Measurements from ENCODE around the gene HMOX1. TPM values are rescaled to one million over a fixed set of nuclear protein-coding genes. Genes with fewer than 3 reads are reported as not detected.

HMOX1 gene
- total and polyA plus RNA-seq, 2 donors (not counting 3 experiments of a cell fraction or from before 2014, with no cell fraction given) = 41.1 to 69.1 TPM

GRCh38 chr22:35407362-35407761, 26.5 kb downstream of the HMOX1 start:
- FAIRE-seq = no peak
- Histone ChIP-seq H3K27ac (ENCODE audit: insufficient read depth, low read depth, low read length) (no peak overlapping the region), H3K9me3 (replicated peaks; ENCODE audit: control insufficient read depth, insufficient read depth, low read length) (no peaks in the 10 kb centered on the region), H3K36me3 (ENCODE audit: control insufficient read depth in 2 of 2, extremely low read depth in 1 of 2, insufficient read depth in 2 of 2, low read length in 2 of 2) (peaks cover 6 to 7% of the 10 kb centered on the region in 2 experiments), H4K20me1 (replicated peaks; ENCODE audit: control insufficient read depth, extremely low read depth, insufficient read depth, low read length) (no peaks in the 10 kb centered on the region), H3K9ac (replicated peaks; ENCODE audit: extremely low read depth, insufficient read depth, low read length) (no peak overlapping the region), H3K79me2 (ENCODE audit: control insufficient read depth, insufficient read depth, low read length) (no peaks in the 10 kb centered on the region), H3K9me1 (replicated peaks; ENCODE audit: control insufficient read depth, extremely low read depth, insufficient read depth, low read length) (no peaks in the 10 kb centered on the region), H2AFZ (ENCODE audit: low read depth, low read length) (no peak overlapping the region), H3K4me2 (ENCODE audit: insufficient read depth, low read length) (no peak overlapping the region), H3K4me1 (ENCODE audit: control insufficient read depth, extremely low read depth, insufficient read depth, low read length) (no peaks in the 10 kb centered on the region), H3K27me3 (ENCODE audit: control insufficient read depth in 2 of 2, insufficient read depth in 2 of 2, low read length in 2 of 2) (no peaks in the 10 kb centered on the region), H3K4me3 (replicated peaks in 1 of 3; ENCODE audit: insufficient read depth in 1 of 3, low read depth in 1 of 3, low read length in 3 of 3) (no peak overlapping the region)
- ChIA-PET CTCF (interaction anchor here (2.2 kb wide), 1 partner anchor 176 kb away, joined by 7 read pairs; no protein-coding TSS in a partner anchor), POLR2A (no interaction called here)
- no peak for DNase-seq (ENCODE audit: low read depth, low spot score)
- dilution Hi-C loops (cut with MboI; ENCODE audit: extremely low pct_ligation_motif_present, low sequenced_read_pairs) (no loop called here), intact Hi-C loops (cut with micrococcal nuclease) (no loop called here)
- no peak for TF ChIP-seq EZH2 (IDR thresholded peaks at IDR 0.05; ENCODE audit: borderline replicate concordance, low read depth, low read length, severe bottlenecking)
- no peak for TF ChIP-seq JUN (IDR thresholded peaks at IDR 0.05; ENCODE audit: borderline replicate concordance, insufficient read depth, insufficient read length, low read depth)
- TF ChIP-seq POLR2A (IDR thresholded peaks at IDR 0.05; ENCODE audit: low read depth, low read length) = no peak
- no peak for TF ChIP-seq FOS (IDR thresholded peaks at IDR 0.05; ENCODE audit: borderline replicate concordance, insufficient read depth, low read length)
- no peak for TF ChIP-seq POLR2AphosphoS5 (IDR thresholded peaks at IDR 0.05; ENCODE audit: insufficient read depth, low read depth, low read length)
- TF ChIP-seq MYC (IDR thresholded peaks at IDR 0.05; ENCODE audit: low read depth, low read length) = no peak
- TF ChIP-seq, protein P1, sequence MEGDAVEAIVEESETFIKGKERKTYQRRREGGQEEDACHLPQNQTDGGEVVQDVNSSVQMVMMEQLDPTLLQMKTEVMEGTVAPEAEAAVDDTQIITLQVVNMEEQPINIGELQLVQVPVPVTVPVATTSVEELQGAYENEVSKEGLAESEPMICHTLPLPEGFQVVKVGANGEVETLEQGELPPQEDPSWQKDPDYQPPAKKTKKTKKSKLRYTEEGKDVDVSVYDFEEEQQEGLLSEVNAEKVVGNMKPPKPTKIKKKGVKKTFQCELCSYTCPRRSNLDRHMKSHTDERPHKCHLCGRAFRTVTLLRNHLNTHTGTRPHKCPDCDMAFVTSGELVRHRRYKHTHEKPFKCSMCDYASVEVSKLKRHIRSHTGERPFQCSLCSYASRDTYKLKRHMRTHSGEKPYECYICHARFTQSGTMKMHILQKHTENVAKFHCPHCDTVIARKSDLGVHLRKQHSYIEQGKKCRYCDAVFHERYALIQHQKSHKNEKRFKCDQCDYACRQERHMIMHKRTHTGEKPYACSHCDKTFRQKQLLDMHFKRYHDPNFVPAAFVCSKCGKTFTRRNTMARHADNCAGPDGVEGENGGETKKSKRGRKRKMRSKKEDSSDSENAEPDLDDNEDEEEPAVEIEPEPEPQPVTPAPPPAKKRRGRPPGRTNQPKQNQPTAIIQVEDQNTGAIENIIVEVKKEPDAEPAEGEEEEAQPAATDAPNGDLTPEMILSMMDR (IDR thresholded peaks at IDR 0.05; ENCODE audit: extremely low read depth in 1 of 2, insufficient read depth in 1 of 2, low read depth in 1 of 2, low read length in 2 of 2) = no peak
- TF ChIP-seq, protein P2, sequence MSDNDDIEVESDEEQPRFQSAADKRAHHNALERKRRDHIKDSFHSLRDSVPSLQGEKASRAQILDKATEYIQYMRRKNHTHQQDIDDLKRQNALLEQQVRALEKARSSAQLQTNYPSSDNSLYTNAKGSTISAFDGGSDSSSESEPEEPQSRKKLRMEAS (IDR thresholded peaks at IDR 0.05; ENCODE audit: insufficient read depth, insufficient read length) = no peak
- TF ChIP-seq GATA2 (IDR thresholded peaks at IDR 0.05; ENCODE audit: insufficient read depth, insufficient read length, low read depth, low read length) = no peak
- BruUV-seq (replicated peaks) = no TSS peak

Measured in endothelial cell of umbilical vein (primary cell).